Endothelial cell of umbilical vein (primary cell): ENCODE measurements around the gene TBC1D19. TPM values are rescaled to one million over a fixed set of nuclear protein-coding genes. Genes with fewer than 3 reads are reported as not detected.

ENCODE experiments used
- BruUV-seq: library from RNA; stranded (reverse); fragments of 400-500 nt; replicated peaks from 2 replicates; lab custom pipeline; 2021; lab: Mats Ljungman, UMichigan
- CTCF ChIA-PET: fragments of 300-600, 350-600 bp; sonication (Branson Sonifier 250); formaldehyde crosslinking; loops from one replicate; lab custom pipeline; 2021; ENCODE audit warnings: antibody characterized with exemption, inconsistent platforms; lab: Charles Lee
- POLR2A ChIA-PET: fragments of 300-600, 350-600 bp; sonication (Branson Sonifier 250); formaldehyde crosslinking; loops from one replicate; lab custom pipeline; 2021; ENCODE audit warnings: antibody characterized with exemption, inconsistent platforms; lab: Charles Lee
- DNase-seq: peaks from one replicate; pipeline ENCODE4 v3.0.0-alpha.2; 2011; ENCODE audit warnings: low read depth, low spot score
- FAIRE-seq: peaks from 2 replicates; lab custom pipeline; 2011; peaks lifted over from hg19 to GRCh38; lab: Jason Lieb, UNC
- H2AFZ ChIP-seq: 2 replicates; pipeline ENCODE4 v1.6.0; 2012; ENCODE audit warnings: low read depth, low read length, control low read depth, inconsistent platforms
- H3K27ac ChIP-seq: 2 replicates; pipeline ENCODE4 v1.5.1; 2011; ENCODE audit warnings: low read depth, mild to moderate bottlenecking, control low read depth, low read length, moderate library complexity; ENCODE audit not compliant: insufficient read depth
- H3K27me3 ChIP-seq, 2 experiments: 2 replicates each; pipeline versions ENCODE4 v1.6.0 to v1.6.1; 2011; ENCODE audit warnings: low read length in 2 of 2, mixed read lengths in 1 of 2; ENCODE audit not compliant: control insufficient read depth in 2 of 2, insufficient read depth in 2 of 2
- H3K36me3 ChIP-seq, 2 experiments: 2 replicates in 1 of 2; 3 replicates in 1 of 2; pipeline ENCODE4 v1.5.1; 2011; ENCODE audit warnings: low read length in 2 of 2, mild to moderate bottlenecking in 1 of 2, moderate library complexity in 1 of 2; ENCODE audit not compliant: control insufficient read depth in 2 of 2, insufficient read depth in 2 of 2; ENCODE audit errors: extremely low read depth in 1 of 2
- H3K4me1 ChIP-seq: 3 replicates; pipeline ENCODE4 v1.5.1; 2011; ENCODE audit warnings: mild to moderate bottlenecking, low read length; ENCODE audit not compliant: control insufficient read depth, insufficient read depth; ENCODE audit errors: extremely low read depth
- H3K4me2 ChIP-seq: 2 replicates; pipeline ENCODE4 v1.6.1; 2011; ENCODE audit warnings: low read length, control low read depth, mixed read lengths; ENCODE audit not compliant: insufficient read depth
- H3K4me3 ChIP-seq, 3 experiments: fragments of 200-600 bp in 1 of 3; sonication (generic), shearing (Covaris generic) in 1 of 3; replicated peaks in 1 of 3; 2 replicates each; pipeline ENCODE4 v1.5.1; 2011 to 2016; ENCODE audit warnings: control low read depth in 3 of 3, low read length in 3 of 3, mild to moderate bottlenecking in 2 of 3, inconsistent platforms in 1 of 3, low read depth in 1 of 3, moderate library complexity in 1 of 3; ENCODE audit not compliant: insufficient read depth in 1 of 3
- H3K79me2 ChIP-seq: 2 replicates; pipeline ENCODE4 v1.6.0; 2012; ENCODE audit warnings: low read length, inconsistent platforms; ENCODE audit not compliant: control insufficient read depth, insufficient read depth
- H3K9ac ChIP-seq: replicated peaks from 2 replicates; pipeline ENCODE3; 2011; ENCODE audit warnings: low read length, control low read depth; ENCODE audit not compliant: insufficient read depth; ENCODE audit errors: extremely low read depth
- H3K9me1 ChIP-seq: replicated peaks from 3 replicates; pipeline ENCODE4 v1.6.0; 2011; ENCODE audit warnings: mild to moderate bottlenecking, low read length; ENCODE audit not compliant: control insufficient read depth, insufficient read depth; ENCODE audit errors: extremely low read depth
- H3K9me3 ChIP-seq: replicated peaks from 2 replicates; pipeline ENCODE4 v1.5.1; 2012; ENCODE audit warnings: low read length, inconsistent platforms; ENCODE audit not compliant: control insufficient read depth, insufficient read depth
- H4K20me1 ChIP-seq: replicated peaks from 2 replicates; pipeline ENCODE3; 2011; ENCODE audit warnings: mild to moderate bottlenecking, low read length; ENCODE audit not compliant: control insufficient read depth, insufficient read depth; ENCODE audit errors: extremely low read depth
- CTCF ChIP-seq, 2 donors: IDR thresholded peaks; 1 replicate in 1 of 2; 2 replicates in 1 of 2; pipeline ENCODE4 v1.5.1; 2011; ENCODE audit warnings: low read length in 2 of 2, mild to moderate bottlenecking in 2 of 2, moderate library complexity in 2 of 2, control low read depth in 1 of 2, inconsistent platforms in 1 of 2, low read depth in 1 of 2; ENCODE audit not compliant: insufficient read depth in 1 of 2; ENCODE audit errors: extremely low read depth in 1 of 2
- FOS ChIP-seq: IDR thresholded peaks from 2 replicates; pipeline ENCODE4 v1.6.1; 2011; ENCODE audit warnings: mild to moderate bottlenecking, low read length, moderate library complexity, borderline replicate concordance; ENCODE audit not compliant: insufficient read depth
- GATA2 ChIP-seq: IDR thresholded peaks from 2 replicates; pipeline ENCODE4 v1.7.0; 2011; ENCODE audit warnings: low read depth, mild to moderate bottlenecking, moderate library complexity, mixed read lengths, low read length; ENCODE audit not compliant: insufficient read length, insufficient read depth
- JUN ChIP-seq: IDR thresholded peaks from 2 replicates; pipeline ENCODE4 v1.6.1; 2011; ENCODE audit warnings: borderline replicate concordance, low read depth; ENCODE audit not compliant: insufficient read length, insufficient read depth
- MYC ChIP-seq: IDR thresholded peaks from one replicate; pipeline ENCODE4 v1.6.1; 2011; ENCODE audit warnings: mild to moderate bottlenecking, low read depth, low read length
- POLR2A ChIP-seq: IDR thresholded peaks from 2 replicates; pipeline ENCODE4 v1.6.1; 2012; ENCODE audit warnings: low read depth, mild to moderate bottlenecking, control low read depth, low read length
- POLR2AphosphoS5 ChIP-seq: IDR thresholded peaks from 2 replicates; pipeline ENCODE4 v1.6.1; 2012; ENCODE audit warnings: low read depth, mild to moderate bottlenecking, control low read depth, low read length, moderate library complexity; ENCODE audit not compliant: insufficient read depth
- dilution Hi-C: fragments of 300-500 bp; cut with MboI; formaldehyde crosslinking; loops from one replicate; pipeline ENCODE4 v1.15.0; 2019; ENCODE audit warnings: low sequenced_read_pairs; ENCODE audit not compliant: extremely low pct_ligation_motif_present
- intact Hi-C: fragments of 100-400 bp; cut with micrococcal nuclease; formaldehyde crosslinking; loops from one replicate; pipeline ENCODE4 v1.10.0; 2022
- polyA plus RNA-seq, 4 experiments: library from polyadenylated mRNA; depleted of rRNA in 3 of 4; stranded (reverse) in 3 of 4; unstranded in 1 of 4; fragments of >200 nt; gene quantifications; 2 replicates each; pipeline versions ENCODE4 v1.2.1 to v1.2.3, GENCODE V29; 2011 to 2012; ENCODE audit warnings: missing spikeins in 1 of 4
- total RNA-seq: library from RNA; stranded (reverse); gene quantifications from 2 replicates; pipeline ENCODE4 v1.2.3, GENCODE V29; 2021

The TBC1D19 gene
- total and polyA plus RNA-seq, 2 donors (not counting 3 experiments of a cell fraction or from before 2014, with no cell fraction given) = 4.4 to 5.9 TPM

- CTCF ChIA-PET = no interaction called here
- H3K4me3 ChIP-seq = no peak overlapping the region
- no peak overlapping the region for H3K4me2 ChIP-seq
- dilution Hi-C loops (no loop called here), intact Hi-C loops (no loop called here)
- H3K36me3 ChIP-seq = no peaks in the 10 kb centered on the region
- FAIRE-seq = no peak
- no peaks in the 10 kb centered on the region for H3K4me1 ChIP-seq
- H3K9me3 ChIP-seq = no peaks in the 10 kb centered on the region
- no peak overlapping the region for H3K27ac ChIP-seq
- TF ChIP-seq GATA2 (no peak), MYC (no peak), POLR2AphosphoS5 (no peak), FOS (no peak), JUN (no peak), CTCF (IDR thresholded peaks at IDR 0.05; ENCODE audit: extremely low read depth in 1 of 2, insufficient read depth in 1 of 2, low read depth in 1 of 2, low read length in 2 of 2) (no peak), POLR2A (no peak)
- no peaks in the 10 kb centered on the region for H3K79me2 ChIP-seq
- no peaks in the 10 kb centered on the region for H3K27me3 ChIP-seq
- no peak for DNase-seq
- POLR2A ChIA-PET = no interaction called here
- H3K9me1 ChIP-seq = no peaks in the 10 kb centered on the region
- H4K20me1 ChIP-seq = no peaks in the 10 kb centered on the region
- H2AFZ ChIP-seq = no peak overlapping the region
- H3K9ac ChIP-seq = no peak overlapping the region
- BruUV-seq = no TSS peak
Observed at GRCh38 chr4:26766141-26766540, 182.3 kb downstream of the TBC1D19 start.
